ENCODE data around the gene ALK.

The ALK gene

GRCh38 chr2:29638641-29639040, 282.7 kb downstream of the ALK start:
- Histone ChIP-seq H3K4me2 (ENCODE audit: low read length) (no peak overlapping the region), H3K36me3 (ENCODE audit: insufficient read depth, low read length) (no peaks in the 10 kb centered on the region), H3K9me3 (ENCODE audit: low read length) (no peaks in the 10 kb centered on the region), H3K4me1 (ENCODE audit: insufficient read depth, low read length, severe bottlenecking) (no peaks in the 10 kb centered on the region), H3K9me2 (ENCODE audit: low read depth, low read length) (no peaks in the 10 kb centered on the region), H2AFZ (ENCODE audit: low read length) (no peak overlapping the region), H3K27ac (ENCODE audit: low read depth, low read length, poor library complexity, severe bottlenecking) (no peak overlapping the region), H3K4me3 (ENCODE audit: low read depth, low read length, poor library complexity, severe bottlenecking) (no peak overlapping the region), H3F3A (ENCODE audit: insufficient read depth, low read length) (no peaks in the 10 kb centered on the region), H4K20me1 (ENCODE audit: insufficient read depth, low read length) (no peaks in the 10 kb centered on the region), H3K27me3 (ENCODE audit: insufficient read depth, low read length) (0 out of 2 replicates have a peak, but pooled peaks cover 3% of the 10 kb centered on the region), H3K79me2 (ENCODE audit: insufficient read depth, low read length) (no peaks in the 10 kb centered on the region), H3K9ac (ENCODE audit: low read length) (no peak overlapping the region)
- TF ChIP-seq CTCF (IDR thresholded peaks at IDR 0.05; ENCODE audit: low read length) (no peak), EZH2 (IDR thresholded peaks at IDR 0.05; ENCODE audit: borderline replicate concordance, low read length) (no peak)

DNA sequence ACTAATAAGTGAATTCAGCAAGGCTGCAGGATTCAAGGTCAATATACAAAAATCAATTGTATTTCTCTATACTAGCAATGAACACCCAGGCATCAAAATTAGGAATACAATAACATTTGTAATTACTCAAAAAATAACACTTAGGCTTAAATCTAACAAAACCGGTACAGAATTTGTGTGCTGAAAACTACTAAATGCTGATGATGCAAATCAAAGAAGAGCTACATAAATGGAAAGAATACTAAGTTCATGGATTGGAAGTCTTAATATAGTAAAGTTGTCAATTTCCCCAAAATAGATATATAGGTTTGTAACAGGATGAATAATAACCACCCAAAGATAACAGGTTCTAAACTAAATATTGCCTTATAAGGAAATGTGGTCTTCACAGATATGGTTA, 286.5 kb downstream of the ALK start:
- no peak overlapping the region for H3K9ac ChIP-seq (ENCODE audit: low read length)
- H3K27ac ChIP-seq (ENCODE audit: low read depth, low read length, poor library complexity, severe bottlenecking), result no peak overlapping the region
- no peaks in the 10 kb centered on the region for H3K9me2 ChIP-seq (ENCODE audit: low read depth, low read length)
- no peaks in the 10 kb centered on the region for H3K79me2 ChIP-seq (ENCODE audit: insufficient read depth, low read length)
- H3K27me3 ChIP-seq (ENCODE audit: insufficient read depth, low read length), result 0 out of 2 replicates have a peak, but pooled peaks cover 3% of the 10 kb centered on the region
- H3K4me1 ChIP-seq (ENCODE audit: insufficient read depth, low read length, severe bottlenecking), result no peaks in the 10 kb centered on the region
- no peaks in the 10 kb centered on the region for H3K36me3 ChIP-seq (ENCODE audit: insufficient read depth, low read length)
- H3K4me2 ChIP-seq (ENCODE audit: low read length), result no peak overlapping the region
- H3K4me3 ChIP-seq (ENCODE audit: low read depth, low read length, poor library complexity, severe bottlenecking), result no peak overlapping the region
- no peaks in the 10 kb centered on the region for H3F3A ChIP-seq (ENCODE audit: insufficient read depth, low read length)
- H3K9me3 ChIP-seq (ENCODE audit: low read length), result no peaks in the 10 kb centered on the region
- TF ChIP-seq EZH2 (IDR thresholded peaks at IDR 0.05; ENCODE audit: borderline replicate concordance, low read length) (no peak), CTCF (IDR thresholded peaks at IDR 0.05; ENCODE audit: low read length) (no peak)
- no peaks in the 10 kb centered on the region for H4K20me1 ChIP-seq (ENCODE audit: insufficient read depth, low read length)
- H2AFZ ChIP-seq (ENCODE audit: low read length), result no peak overlapping the region

- H3K79me2 ChIP-seq (ENCODE audit: insufficient read depth, low read length), result no peaks in the 10 kb centered on the region
Observed at GRCh38 chr2:29632018-29632417, 289.4 kb downstream of the ALK start.

More at GRCh38 chr2:29632018-29632417, 289.4 kb downstream of the ALK start:
- TF ChIP-seq CTCF (IDR thresholded peaks at IDR 0.05; ENCODE audit: low read length) (no peak), EZH2 (IDR thresholded peaks at IDR 0.05; ENCODE audit: borderline replicate concordance, low read length) (no peak)
- H2AFZ ChIP-seq (ENCODE audit: low read length), result no peak overlapping the region
- no peaks in the 10 kb centered on the region for H3F3A ChIP-seq (ENCODE audit: insufficient read depth, low read length)
- H4K20me1 ChIP-seq (ENCODE audit: insufficient read depth, low read length), result no peaks in the 10 kb centered on the region
- H3K27me3 ChIP-seq (ENCODE audit: insufficient read depth, low read length), result no peaks in the 10 kb centered on the region
- H3K27ac ChIP-seq (ENCODE audit: low read depth, low read length, poor library complexity, severe bottlenecking), result no peak overlapping the region
- no peaks in the 10 kb centered on the region for H3K36me3 ChIP-seq (ENCODE audit: insufficient read depth, low read length)
- no peak overlapping the region for H3K4me3 ChIP-seq (ENCODE audit: low read depth, low read length, poor library complexity, severe bottlenecking)
- H3K9me2 ChIP-seq (ENCODE audit: low read depth, low read length), result no peaks in the 10 kb centered on the region
- no peak overlapping the region for H3K4me2 ChIP-seq (ENCODE audit: low read length)
- H3K4me1 ChIP-seq (ENCODE audit: insufficient read depth, low read length, severe bottlenecking), result no peaks in the 10 kb centered on the region
- H3K9me3 ChIP-seq (ENCODE audit: low read length), result no peaks in the 10 kb centered on the region
- H3K9ac ChIP-seq (ENCODE audit: low read length), result no peak overlapping the region
